C4-2B (cell line): ENCODE results near the gene CAD.

Experiments used
- ZFX ChIP-seq: fragments of 450-650 bp; IDR thresholded peaks from 2 replicates; pipeline ENCODE4 v1.6.1; 2017
- TF ChIP-seq, protein P1 (sequence below): fragments of 450-650 bp; conservative IDR thresholded peaks from 2 replicates; pipeline ENCODE4 v1.5.1; 2017; ENCODE audit warnings: mild to moderate bottlenecking

DNA sequence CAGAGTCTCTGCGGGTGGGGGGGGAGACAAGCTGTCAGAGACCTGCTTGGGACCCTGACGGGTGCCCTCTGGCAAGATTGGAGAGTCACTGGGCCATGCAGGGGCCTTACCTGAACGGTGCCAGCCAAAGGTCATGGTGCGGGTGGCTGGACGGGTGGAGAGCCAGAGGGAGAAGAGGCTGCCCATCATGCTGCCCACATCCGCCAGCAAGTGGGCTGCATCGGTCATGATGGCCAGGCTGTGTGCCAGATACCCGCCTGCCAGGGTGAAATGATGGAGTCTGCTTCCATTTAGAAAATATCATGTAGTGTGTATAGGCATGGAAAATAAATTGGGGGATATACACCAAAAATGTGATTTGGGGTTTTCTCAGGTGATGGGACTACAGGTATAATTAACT is 40.9 kb downstream of the CAD start:
- TF ChIP-seq, protein P1, sequence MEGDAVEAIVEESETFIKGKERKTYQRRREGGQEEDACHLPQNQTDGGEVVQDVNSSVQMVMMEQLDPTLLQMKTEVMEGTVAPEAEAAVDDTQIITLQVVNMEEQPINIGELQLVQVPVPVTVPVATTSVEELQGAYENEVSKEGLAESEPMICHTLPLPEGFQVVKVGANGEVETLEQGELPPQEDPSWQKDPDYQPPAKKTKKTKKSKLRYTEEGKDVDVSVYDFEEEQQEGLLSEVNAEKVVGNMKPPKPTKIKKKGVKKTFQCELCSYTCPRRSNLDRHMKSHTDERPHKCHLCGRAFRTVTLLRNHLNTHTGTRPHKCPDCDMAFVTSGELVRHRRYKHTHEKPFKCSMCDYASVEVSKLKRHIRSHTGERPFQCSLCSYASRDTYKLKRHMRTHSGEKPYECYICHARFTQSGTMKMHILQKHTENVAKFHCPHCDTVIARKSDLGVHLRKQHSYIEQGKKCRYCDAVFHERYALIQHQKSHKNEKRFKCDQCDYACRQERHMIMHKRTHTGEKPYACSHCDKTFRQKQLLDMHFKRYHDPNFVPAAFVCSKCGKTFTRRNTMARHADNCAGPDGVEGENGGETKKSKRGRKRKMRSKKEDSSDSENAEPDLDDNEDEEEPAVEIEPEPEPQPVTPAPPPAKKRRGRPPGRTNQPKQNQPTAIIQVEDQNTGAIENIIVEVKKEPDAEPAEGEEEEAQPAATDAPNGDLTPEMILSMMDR = no peak
- no peak for TF ChIP-seq ZFX
